HepG2 (cell line): Measurements from ENCODE around the gene GRK3. TPM values are rescaled to one million over a fixed set of nuclear protein-coding genes. Genes with fewer than 3 reads are reported as not detected.

Experiments used
- AKNA ChIP-seq: sonication (generic); formaldehyde crosslinking; IDR thresholded peaks from 2 replicates; pipeline ENCODE4 v1.4.0; 2020; ENCODE audit warnings: missing genetic modification reagents, borderline replicate concordance
- CBFB ChIP-seq: sonication (generic); formaldehyde crosslinking; IDR thresholded peaks from 2 replicates; pipeline ENCODE4 v1.4.0; 2020; ENCODE audit warnings: missing genetic modification reagents
- ETV5 ChIP-seq: IDR thresholded peaks from 2 replicates; pipeline ENCODE4 v1.6.1; 2018; ENCODE audit warnings: missing biosample characterization, missing genetic modification reagents, inconsistent platforms, borderline replicate concordance
- JARID2 ChIP-seq: sonication (generic); formaldehyde crosslinking; IDR thresholded peaks from 2 replicates; pipeline ENCODE4 v1.8.1; 2023; ENCODE audit warnings: missing genetic modification reagents, inconsistent platforms; ENCODE audit not compliant: insufficient replicate concordance
- LRRFIP1 ChIP-seq: sonication (generic); formaldehyde crosslinking; conservative IDR thresholded peaks from 2 replicates; pipeline ENCODE4 v1.4.0; 2020; ENCODE audit warnings: missing genetic modification reagents
- PAXIP1 ChIP-seq: sonication (generic); formaldehyde crosslinking; conservative IDR thresholded peaks from 2 replicates; pipeline ENCODE4 v1.4.0; 2020; ENCODE audit warnings: mild to moderate bottlenecking, missing genetic modification reagents, moderate library complexity
- RXRB ChIP-seq: IDR thresholded peaks from 2 replicates; pipeline ENCODE4 v1.6.1; 2016; ENCODE audit warnings: borderline replicate concordance, missing genetic modification reagents, missing compliant biosample characterization
- SKI ChIP-seq: fragments of 450-650 bp; IDR thresholded peaks from one replicate; pipeline ENCODE4 v1.6.1; 2018; ENCODE audit warnings: mild to moderate bottlenecking; ENCODE audit not compliant: partially characterized antibody
- TBX3 ChIP-seq: fragments of 450-650 bp; IDR thresholded peaks from 2 replicates; pipeline ENCODE4 v1.6.1; 2017; ENCODE audit warnings: antibody characterized with exemption, mild to moderate bottlenecking, inconsistent platforms, borderline replicate concordance
- THAP9 ChIP-seq: sonication (generic); formaldehyde crosslinking; IDR thresholded peaks from 2 replicates; pipeline ENCODE4; 2020; ENCODE audit warnings: missing genetic modification reagents, mild to moderate bottlenecking, borderline replicate concordance
- ZEB1 ChIP-seq: IDR thresholded peaks from 2 replicates; pipeline ENCODE4 v1.6.1; 2012; ENCODE audit warnings: mild to moderate bottlenecking, low read depth, inconsistent platforms; ENCODE audit not compliant: insufficient replicate concordance
- ZNF431 ChIP-seq: sonication (generic); formaldehyde crosslinking; IDR thresholded peaks from 2 replicates; pipeline ENCODE4 v1.9.0; 2022; ENCODE audit warnings: missing genetic modification reagents, low read depth, mild to moderate bottlenecking, borderline replicate concordance
- ZNF501 ChIP-seq: sonication (generic); formaldehyde crosslinking; IDR thresholded peaks from 2 replicates; pipeline ENCODE4 v1.5.1; 2020; ENCODE audit warnings: mild to moderate bottlenecking, moderate library complexity, missing genetic modification reagents
- ZNF644 ChIP-seq: IDR thresholded peaks from 2 replicates; pipeline ENCODE4 v1.6.1; 2016; ENCODE audit warnings: low read depth
- polyA plus RNA-seq, 8 experiments: library from polyadenylated mRNA; depleted of rRNA in 3 of 8; stranded (reverse) in 7 of 8; unstranded in 1 of 8; fragments of >200 nt; fragmentation: Illumina TruSeq in 4 of 8; extraction: Trizol in 4 of 8; gene quantifications; 2 replicates each; pipeline versions ENCODE4 v1.2.1 to v1.2.3, GENCODE V29; 2011 to 2016; ENCODE audit warnings: low read depth in 4 of 8, missing spikeins in 1 of 8, mixed read lengths in 1 of 8; ENCODE audit not compliant: insufficient read depth in 1 of 8
- total RNA-seq, 5 experiments: library from RNA; depleted of rRNA; stranded (reverse); fragments of >200 nt; fragmentation: Illumina TruSeq; extraction: Trizol; gene quantifications; 2 replicates each; pipeline ENCODE4 v1.2.3, GENCODE V29; 2016; ENCODE audit warnings: low read depth in 1 of 5

Gene GRK3
- total and polyA plus RNA-seq, 2 of the 13 experiments (the other 11 are each of a cell fraction or from before 2014, with no cell fraction given): 8.5 to 16.7 TPM

- TF ChIP-seq THAP9 (CRISPR knock-in tag): no peak
- no peak for TF ChIP-seq ZNF431 (CRISPR knock-in tag)
- peak; percentile 58; the same call in 1 of the 2 replicates for TF ChIP-seq CBFB (CRISPR knock-in tag)
- 0 out of 2 replicates have a peak, but pooled peaks have one; percentile 13 for TF ChIP-seq ZNF644 (CRISPR knock-in tag)
- TF ChIP-seq PAXIP1 (CRISPR knock-in tag): peak; percentile 49
- peak; percentile 69 for TF ChIP-seq SKI
- TF ChIP-seq ETV5 (CRISPR knock-in tag): peak; percentile 91; the same call in 1 of the 2 replicates
- no peak for TF ChIP-seq AKNA
- peak; percentile 39 for TF ChIP-seq ZEB1
- TF ChIP-seq TBX3: peak; percentile 53; the same call in 1 of the 2 replicates
- TF ChIP-seq ZNF501 (CRISPR knock-in tag): no peak
- TF ChIP-seq LRRFIP1: no peak
- no peak for TF ChIP-seq JARID2 (CRISPR knock-in tag)
- peak; percentile 71; the same call in 1 of the 2 replicates for TF ChIP-seq RXRB (CRISPR knock-in tag)
Observed at GRCh38 chr22:25518000-25518663, 46.3 kb upstream of the GRK3 start (continued).
